ENCODE measurements around the gene SHISA6.

Gene SHISA6

DNA sequence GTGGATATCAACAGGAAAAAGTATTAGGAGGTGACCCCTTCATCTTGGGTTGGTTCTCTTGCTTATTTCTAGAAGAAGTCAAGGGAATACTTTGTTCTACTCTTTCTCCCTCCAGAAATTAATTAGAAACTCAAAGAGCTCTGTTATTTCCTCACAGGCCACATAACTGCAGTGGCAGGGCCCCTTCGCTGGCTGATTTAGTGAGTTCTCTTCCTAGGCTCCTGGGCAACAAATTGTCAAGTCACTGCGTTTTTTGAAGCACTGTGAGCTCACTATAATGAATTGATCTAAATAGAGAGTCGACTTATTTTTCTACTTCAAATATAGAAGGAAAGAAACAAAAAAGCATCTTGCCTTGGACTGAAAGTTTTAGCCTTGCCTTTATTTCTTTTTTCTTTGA lies 4.8 kb downstream of the SHISA6 start:
- Histone ChIP-seq H3K27me3 (ENCODE audit: insufficient read depth, low read length, poor library complexity) (peaks cover 8% of the 10 kb centered on the region), H3K4me1 (ENCODE audit: control insufficient read depth, low read depth, low read length) (no peaks in the 10 kb centered on the region), H3K4me3 (ENCODE audit: low read length) (no peak overlapping the region), H3K4me2 (ENCODE audit: low read length) (no peak overlapping the region), H3K36me3 (ENCODE audit: control insufficient read depth, insufficient read depth, low read length) (no peaks in the 10 kb centered on the region), H3K9ac (ENCODE audit: low read length) (no peak overlapping the region), H4K5ac (ENCODE audit: low read length) (no peak overlapping the region), H2BK5ac (ENCODE audit: low read length) (no peak overlapping the region), H3K27ac (ENCODE audit: low read depth, low read length) (no peak overlapping the region), H2BK120ac (ENCODE audit: low read depth, low read length) (no peak overlapping the region), H3K56ac (ENCODE audit: low read length) (no peak overlapping the region), H2BK15ac (replicated peaks; ENCODE audit: low read depth) (no peak overlapping the region), H3K23ac (ENCODE audit: low read length) (no peak overlapping the region), H3K4ac (ENCODE audit: low read depth, low read length) (no peak overlapping the region), H2AK5ac (ENCODE audit: low read length) (no peak overlapping the region), H4K8ac (ENCODE audit: low read depth, low read length) (no peak overlapping the region), H3K79me2 (ENCODE audit: control insufficient read depth, insufficient read depth, low read length) (no peaks in the 10 kb centered on the region), H3K18ac (ENCODE audit: low read length) (no peak overlapping the region), H3K79me1 (ENCODE audit: low read length) (no peaks in the 10 kb centered on the region)
- no peak for DNase-seq
- WGBS (ENCODE audit: extremely low coverage, insufficient coverage, low lambda C conversion rate), result no CpG with 5 or more reads among the region's 3 CpGs

DNA sequence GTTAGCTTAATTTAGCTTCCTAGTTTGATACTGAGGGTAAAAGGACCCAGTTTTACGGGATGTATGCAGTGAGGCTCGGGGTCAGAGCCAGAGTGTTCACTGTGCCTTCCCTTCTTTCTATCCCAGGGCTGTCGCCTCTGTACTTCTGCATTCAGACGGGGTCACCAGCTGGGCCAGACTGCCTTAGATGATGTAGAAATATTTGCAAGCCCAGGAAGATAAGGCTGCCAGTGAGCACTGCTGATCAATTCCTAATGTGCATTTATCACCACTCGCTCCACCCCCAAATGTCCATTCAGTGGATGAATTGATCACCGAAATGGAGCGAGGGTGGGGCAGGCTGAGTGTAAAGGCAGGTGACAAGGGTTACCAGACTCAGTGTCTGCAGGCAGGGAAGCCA lies 9.1 kb downstream of the SHISA6 start:
- H4K5ac ChIP-seq (ENCODE audit: low read length), result no peak overlapping the region
- H3K23ac ChIP-seq (ENCODE audit: low read length), result peak overlapping the region; percentile 66
- H3K27me3 ChIP-seq (ENCODE audit: insufficient read depth, low read length, poor library complexity), result no peaks in the 10 kb centered on the region
- H3K4me3 ChIP-seq (ENCODE audit: low read length), result no peak overlapping the region
- no CpG with 5 or more reads among the region's 7 CpGs for WGBS (ENCODE audit: extremely low coverage, insufficient coverage, low lambda C conversion rate)
- H2BK5ac ChIP-seq (ENCODE audit: low read length), result no peak overlapping the region
- H3K79me2 ChIP-seq (ENCODE audit: control insufficient read depth, insufficient read depth, low read length), result no peaks in the 10 kb centered on the region
- no peaks in the 10 kb centered on the region for H3K4me1 ChIP-seq (ENCODE audit: control insufficient read depth, low read depth, low read length)
- H2AK5ac ChIP-seq (ENCODE audit: low read length), result no peak overlapping the region
- DNase-seq, result no peak
- H3K18ac ChIP-seq (ENCODE audit: low read length), result no peak overlapping the region
- H3K56ac ChIP-seq (ENCODE audit: low read length), result no peak overlapping the region
- H3K27ac ChIP-seq (ENCODE audit: low read depth, low read length), result no peak overlapping the region
- H3K79me1 ChIP-seq (ENCODE audit: low read length), result no peaks in the 10 kb centered on the region
- H3K4me2 ChIP-seq (ENCODE audit: low read length), result no peak overlapping the region
- H2BK120ac ChIP-seq (ENCODE audit: low read depth, low read length), result no peak overlapping the region
- no peak overlapping the region for H2BK15ac ChIP-seq (replicated peaks; ENCODE audit: low read depth)
- H3K4ac ChIP-seq (ENCODE audit: low read depth, low read length), result no peak overlapping the region
- H3K36me3 ChIP-seq (ENCODE audit: control insufficient read depth, insufficient read depth, low read length), result no peaks in the 10 kb centered on the region
- H3K9ac ChIP-seq (ENCODE audit: low read length), result no peak overlapping the region
- H4K8ac ChIP-seq (ENCODE audit: low read depth, low read length), result no peak overlapping the region

DNA sequence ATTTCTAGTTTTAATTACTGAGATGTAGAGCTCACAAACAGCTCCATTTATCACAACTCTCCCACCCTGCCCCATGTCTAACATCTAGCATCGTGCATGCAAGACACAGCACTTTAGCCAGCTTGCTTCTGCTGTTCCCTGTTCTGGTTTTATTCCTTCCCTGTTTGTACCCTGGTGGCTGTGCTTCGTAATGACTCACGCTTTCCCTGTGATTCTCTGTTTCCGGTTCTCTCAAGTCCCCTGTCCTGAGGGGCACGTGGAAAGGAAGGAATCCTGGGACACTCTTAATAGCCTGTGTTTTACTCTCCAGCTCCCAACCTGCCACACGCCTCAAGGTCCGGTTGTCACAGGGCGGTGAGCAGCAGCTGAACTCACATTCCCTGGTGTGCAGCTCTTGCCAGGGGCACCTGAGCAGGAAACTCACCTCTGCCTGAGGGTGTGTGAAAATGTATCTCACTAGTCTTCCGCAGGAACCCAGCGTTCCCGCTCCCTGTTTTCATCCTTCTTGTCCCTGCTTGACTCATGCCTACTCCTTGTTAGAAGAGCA lies 10.6 kb downstream of the SHISA6 start:
- Histone ChIP-seq H3K79me1 (ENCODE audit: low read length) (no peaks in the 10 kb centered on the region), H3K36me3 (ENCODE audit: control insufficient read depth, insufficient read depth, low read length) (no peaks in the 10 kb centered on the region), H3K4ac (ENCODE audit: low read depth, low read length) (no peak overlapping the region), H3K27me3 (ENCODE audit: insufficient read depth, low read length, poor library complexity) (no peaks in the 10 kb centered on the region), H3K9ac (ENCODE audit: low read length) (no peak overlapping the region), H3K18ac (ENCODE audit: low read length) (no peak overlapping the region), H2BK5ac (ENCODE audit: low read length) (no peak overlapping the region), H3K23ac (ENCODE audit: low read length) (no peak overlapping the region), H3K4me1 (ENCODE audit: control insufficient read depth, low read depth, low read length) (no peaks in the 10 kb centered on the region), H3K56ac (ENCODE audit: low read length) (peak overlapping the region; percentile 42), H3K4me2 (ENCODE audit: low read length) (no peak overlapping the region), H3K4me3 (ENCODE audit: low read length) (no peak overlapping the region), H2BK15ac (replicated peaks; ENCODE audit: low read depth) (no peak overlapping the region), H4K8ac (ENCODE audit: low read depth, low read length) (no peak overlapping the region), H4K5ac (ENCODE audit: low read length) (no peak overlapping the region), H2AK5ac (ENCODE audit: low read length) (no peak overlapping the region), H3K79me2 (ENCODE audit: control insufficient read depth, insufficient read depth, low read length) (no peaks in the 10 kb centered on the region), H2BK120ac (ENCODE audit: low read depth, low read length) (no peak overlapping the region), H3K27ac (ENCODE audit: low read depth, low read length) (no peak overlapping the region)
- peak; percentile 50 for DNase-seq
- no CpG with 5 or more reads among the region's 11 CpGs for WGBS (ENCODE audit: extremely low coverage, insufficient coverage, low lambda C conversion rate)

DNA sequence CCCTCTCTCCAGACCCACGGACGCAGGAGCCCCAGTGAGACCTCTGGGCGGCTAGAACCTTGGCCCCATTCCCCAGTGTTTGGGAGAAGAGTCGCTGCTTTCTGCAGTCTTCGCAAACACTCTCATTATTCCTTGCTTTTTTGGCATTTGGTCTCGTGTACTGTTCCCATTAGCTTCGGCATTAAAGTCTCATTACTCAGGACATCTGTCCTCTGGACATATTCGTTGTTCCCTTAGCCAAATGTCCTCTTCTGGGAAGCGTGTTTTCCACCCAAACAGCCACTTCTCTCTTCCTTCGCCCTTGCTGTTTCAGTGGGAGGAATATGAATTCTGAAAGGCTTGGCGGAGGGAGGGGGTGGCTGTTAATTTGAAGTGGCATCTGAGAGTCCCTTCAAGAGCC lies 11.1 kb downstream of the SHISA6 start:
- H3K4me3 ChIP-seq (ENCODE audit: low read length), result no peak overlapping the region
- no peaks in the 10 kb centered on the region for H3K79me1 ChIP-seq (ENCODE audit: low read length)
- WGBS (ENCODE audit: extremely low coverage, insufficient coverage, low lambda C conversion rate), result no CpG with 5 or more reads among the region's 11 CpGs

DNA sequence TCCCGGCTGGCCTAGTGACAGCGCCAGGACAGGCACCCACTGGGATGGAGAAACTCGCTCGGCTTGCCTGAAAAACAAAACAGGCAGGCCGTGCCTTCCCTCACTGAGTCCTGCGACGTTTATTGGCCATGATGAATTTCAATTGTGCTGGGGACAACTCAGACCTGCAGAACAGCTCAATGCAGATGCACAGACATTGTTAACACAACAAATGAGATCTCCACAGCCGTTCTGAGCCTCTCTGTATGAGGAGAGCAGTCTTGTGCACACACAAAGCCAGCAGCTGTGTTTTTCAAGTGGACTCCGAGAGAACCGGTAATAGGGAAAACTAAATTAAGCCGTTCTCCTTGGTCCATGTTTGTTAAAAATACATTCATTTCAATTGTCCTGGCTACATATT lies 15.9 kb downstream of the SHISA6 start:
- Histone ChIP-seq H3K79me1 (ENCODE audit: low read length) (no peaks in the 10 kb centered on the region), H3K4me1 (ENCODE audit: control insufficient read depth, low read depth, low read length) (no peaks in the 10 kb centered on the region), H3K27ac (ENCODE audit: low read depth, low read length) (no peak overlapping the region), H2AK5ac (ENCODE audit: low read length) (no peak overlapping the region), H3K23ac (ENCODE audit: low read length) (no peak overlapping the region), H2BK5ac (ENCODE audit: low read length) (no peak overlapping the region), H2BK120ac (ENCODE audit: low read depth, low read length) (no peak overlapping the region), H3K4me3 (ENCODE audit: low read length) (no peak overlapping the region), H3K56ac (ENCODE audit: low read length) (no peak overlapping the region), H2BK15ac (replicated peaks; ENCODE audit: low read depth) (no peak overlapping the region), H3K36me3 (ENCODE audit: control insufficient read depth, insufficient read depth, low read length) (no peaks in the 10 kb centered on the region), H3K27me3 (ENCODE audit: insufficient read depth, low read length, poor library complexity) (no peaks in the 10 kb centered on the region), H4K5ac (ENCODE audit: low read length) (no peak overlapping the region), H3K4ac (ENCODE audit: low read depth, low read length) (no peak overlapping the region), H3K79me2 (ENCODE audit: control insufficient read depth, insufficient read depth, low read length) (no peaks in the 10 kb centered on the region), H3K9ac (ENCODE audit: low read length) (no peak overlapping the region), H3K18ac (ENCODE audit: low read length) (no peak overlapping the region), H4K8ac (ENCODE audit: low read depth, low read length) (no peak overlapping the region), H3K4me2 (ENCODE audit: low read length) (no peak overlapping the region)
- DNase-seq, result no peak
- no CpG with 5 or more reads among the region's 11 CpGs for WGBS (ENCODE audit: extremely low coverage, insufficient coverage, low lambda C conversion rate)

More for the DNA sequence above, 11.1 kb downstream of the SHISA6 start:
- no peak overlapping the region for H2BK120ac ChIP-seq (ENCODE audit: low read depth, low read length)
- no peaks in the 10 kb centered on the region for H3K4me1 ChIP-seq (ENCODE audit: control insufficient read depth, low read depth, low read length)
- H3K18ac ChIP-seq (ENCODE audit: low read length), result no peak overlapping the region
- no peak overlapping the region for H4K5ac ChIP-seq (ENCODE audit: low read length)
- no peak overlapping the region for H3K27ac ChIP-seq (ENCODE audit: low read depth, low read length)
- H3K9ac ChIP-seq (ENCODE audit: low read length), result no peak overlapping the region
- no peak overlapping the region for H2BK5ac ChIP-seq (ENCODE audit: low read length)
- H3K4ac ChIP-seq (ENCODE audit: low read depth, low read length), result no peak overlapping the region
- H3K4me2 ChIP-seq (ENCODE audit: low read length), result no peak overlapping the region
- DNase-seq, result no peak
- H4K8ac ChIP-seq (ENCODE audit: low read depth, low read length), result no peak overlapping the region
- H2BK15ac ChIP-seq (replicated peaks; ENCODE audit: low read depth), result no peak overlapping the region
- no peak overlapping the region for H2AK5ac ChIP-seq (ENCODE audit: low read length)
- no peak overlapping the region for H3K56ac ChIP-seq (ENCODE audit: low read length)
- H3K79me2 ChIP-seq (ENCODE audit: control insufficient read depth, insufficient read depth, low read length), result no peaks in the 10 kb centered on the region
- no peaks in the 10 kb centered on the region for H3K36me3 ChIP-seq (ENCODE audit: control insufficient read depth, insufficient read depth, low read length)
- H3K27me3 ChIP-seq (ENCODE audit: insufficient read depth, low read length, poor library complexity), result no peaks in the 10 kb centered on the region
- no peak overlapping the region for H3K23ac ChIP-seq (ENCODE audit: low read length)

DNA sequence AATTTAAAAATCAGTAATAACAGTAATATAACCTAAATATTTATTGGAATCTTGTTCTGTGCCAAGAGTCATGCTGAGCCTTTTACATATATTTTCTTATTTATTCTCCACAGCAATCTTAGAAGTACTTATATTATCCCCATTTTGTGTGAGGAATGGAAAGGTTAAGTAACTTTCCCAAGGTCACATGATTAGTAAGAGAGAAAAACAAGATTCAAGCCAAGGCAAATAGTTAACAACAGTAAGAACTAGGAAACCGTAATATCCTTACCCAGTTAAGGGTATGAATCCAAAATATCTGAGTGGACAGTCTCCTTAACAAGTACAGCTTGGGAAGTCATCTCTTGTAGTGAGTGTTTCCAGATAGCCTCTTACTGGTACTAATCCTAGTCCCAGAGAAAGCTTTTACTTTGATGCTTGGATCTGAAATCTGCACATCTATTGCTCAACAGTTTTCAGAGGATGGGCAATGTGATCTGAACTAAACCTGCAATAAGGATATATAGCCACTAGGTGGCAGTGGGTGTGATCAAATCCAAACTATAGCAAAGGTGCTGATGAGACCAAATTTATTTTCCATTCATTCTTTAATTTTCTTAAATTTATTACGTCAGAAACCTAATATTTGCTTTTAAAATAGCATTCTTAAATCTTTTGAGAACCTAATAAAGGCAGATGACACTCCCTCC lies 23.3 kb downstream of the SHISA6 start:
- Histone ChIP-seq H3K18ac (ENCODE audit: low read length) (no peak overlapping the region), H2AK5ac (ENCODE audit: low read length) (no peak overlapping the region), H3K27ac (ENCODE audit: low read depth, low read length) (no peak overlapping the region), H3K9ac (ENCODE audit: low read length) (no peak overlapping the region), H3K56ac (ENCODE audit: low read length) (no peak overlapping the region), H4K8ac (ENCODE audit: low read depth, low read length) (no peak overlapping the region), H3K4ac (ENCODE audit: low read depth, low read length) (no peak overlapping the region), H4K5ac (ENCODE audit: low read length) (no peak overlapping the region), H3K36me3 (ENCODE audit: control insufficient read depth, insufficient read depth, low read length) (no peaks in the 10 kb centered on the region), H2BK15ac (replicated peaks; ENCODE audit: low read depth) (no peak overlapping the region), H3K79me1 (ENCODE audit: low read length) (no peaks in the 10 kb centered on the region), H3K27me3 (ENCODE audit: insufficient read depth, low read length, poor library complexity) (no peaks in the 10 kb centered on the region), H3K4me3 (ENCODE audit: low read length) (no peak overlapping the region), H2BK5ac (ENCODE audit: low read length) (no peak overlapping the region), H2BK120ac (ENCODE audit: low read depth, low read length) (no peak overlapping the region), H3K4me1 (ENCODE audit: control insufficient read depth, low read depth, low read length) (no peaks in the 10 kb centered on the region), H3K79me2 (ENCODE audit: control insufficient read depth, insufficient read depth, low read length) (no peaks in the 10 kb centered on the region), H3K4me2 (ENCODE audit: low read length) (no peak overlapping the region), H3K23ac (ENCODE audit: low read length) (no peak overlapping the region)
- WGBS (ENCODE audit: extremely low coverage, insufficient coverage, low lambda C conversion rate), result 100% methylated on average over 1 of the region's 2 CpGs
- peak; percentile 47 for DNase-seq
